ENCODE measurements around the gene KRT32. TPM values are rescaled to one million over a fixed set of nuclear protein-coding genes. Genes with fewer than 3 reads are reported as not detected.

The KRT32 gene
- total and polyA plus RNA-seq, 9 of the 15 experiments (the other 6 are each of a cell fraction or from before 2014, with no cell fraction given): not detected

DNA sequence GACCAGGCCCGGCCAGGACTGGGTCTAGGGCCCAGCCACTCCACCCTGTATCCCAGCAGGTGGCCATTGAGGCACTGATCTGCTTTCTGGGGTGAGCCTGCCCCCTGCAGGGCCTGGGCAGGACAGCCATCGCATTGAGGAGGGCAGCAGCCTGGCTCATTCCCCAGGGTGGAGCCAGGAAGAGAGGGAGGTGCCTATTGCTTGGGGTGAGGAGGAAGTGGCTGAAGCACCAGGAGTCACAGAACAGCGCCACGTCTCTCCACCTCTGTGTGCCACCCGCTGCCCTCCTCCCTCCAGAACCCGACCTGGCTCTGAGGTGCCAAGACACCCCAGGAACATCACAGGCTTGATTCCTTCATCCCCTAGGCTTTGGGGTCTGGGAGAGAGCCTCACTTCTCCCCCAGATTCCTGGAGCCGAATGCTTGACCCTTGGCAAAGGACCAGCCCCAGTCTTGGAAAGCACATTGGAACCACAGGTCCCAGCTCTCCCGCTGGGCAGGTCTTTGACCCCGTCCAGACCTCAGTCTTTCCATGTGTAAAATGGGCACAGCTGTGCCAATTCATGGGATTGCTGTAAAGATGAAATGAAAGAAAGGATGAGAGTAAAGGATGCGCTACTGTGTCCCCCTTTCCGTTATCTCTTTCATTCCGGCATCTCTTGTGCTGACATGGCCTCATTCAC, 29.8 kb upstream of the KRT32 start (continued):
- TF ChIP-seq ZKSCAN3 (CRISPR knock-in tag; IDR thresholded peaks at IDR 0.05) (no peak), ELF4 (CRISPR knock-in tag; IDR thresholded peaks at IDR 0.05) (no peak), EP300 (IDR thresholded peaks at IDR 0.05; ENCODE audit: low read length) (no peak), EHMT2 (IDR thresholded peaks at IDR 0.05) (no peak), ZNF77 (CRISPR knock-in tag; IDR thresholded peaks at IDR 0.05) (no peak), PRPF4 (IDR thresholded peaks at IDR 0.05; ENCODE audit: insufficient read depth, low read depth, low read length, poor library complexity, severe bottlenecking) (no peak), PCBP1 (IDR thresholded peaks at IDR 0.05; ENCODE audit: low read depth, low read length, poor library complexity, severe bottlenecking) (no peak), KAT7 (CRISPR knock-in tag; IDR thresholded peaks at IDR 0.05; ENCODE audit: borderline replicate concordance) (no peak), CTBP1 (IDR thresholded peaks at IDR 0.05; ENCODE audit: borderline replicate concordance) (peak; percentile 88), ZBTB1 (CRISPR knock-in tag; IDR thresholded peaks at IDR 0.05; ENCODE audit: borderline replicate concordance, low read depth) (no peak), ZNF445 (CRISPR knock-in tag; IDR thresholded peaks at IDR 0.05; ENCODE audit: low read depth) (no peak), ARID4B (CRISPR knock-in tag; IDR thresholded peaks at IDR 0.05) (no peak), KDM1A (IDR thresholded peaks at IDR 0.05) (peak; percentile 81 to 91), SP1 (CRISPR knock-in tag; IDR thresholded peaks at IDR 0.05) (no peak), CUX1 (CRISPR knock-in tag; IDR thresholded peaks at IDR 0.05) (no peak), MAFF (IDR thresholded peaks at IDR 0.05; ENCODE audit: low read length) (no peak)
- TF ChIP-seq, protein P1, sequence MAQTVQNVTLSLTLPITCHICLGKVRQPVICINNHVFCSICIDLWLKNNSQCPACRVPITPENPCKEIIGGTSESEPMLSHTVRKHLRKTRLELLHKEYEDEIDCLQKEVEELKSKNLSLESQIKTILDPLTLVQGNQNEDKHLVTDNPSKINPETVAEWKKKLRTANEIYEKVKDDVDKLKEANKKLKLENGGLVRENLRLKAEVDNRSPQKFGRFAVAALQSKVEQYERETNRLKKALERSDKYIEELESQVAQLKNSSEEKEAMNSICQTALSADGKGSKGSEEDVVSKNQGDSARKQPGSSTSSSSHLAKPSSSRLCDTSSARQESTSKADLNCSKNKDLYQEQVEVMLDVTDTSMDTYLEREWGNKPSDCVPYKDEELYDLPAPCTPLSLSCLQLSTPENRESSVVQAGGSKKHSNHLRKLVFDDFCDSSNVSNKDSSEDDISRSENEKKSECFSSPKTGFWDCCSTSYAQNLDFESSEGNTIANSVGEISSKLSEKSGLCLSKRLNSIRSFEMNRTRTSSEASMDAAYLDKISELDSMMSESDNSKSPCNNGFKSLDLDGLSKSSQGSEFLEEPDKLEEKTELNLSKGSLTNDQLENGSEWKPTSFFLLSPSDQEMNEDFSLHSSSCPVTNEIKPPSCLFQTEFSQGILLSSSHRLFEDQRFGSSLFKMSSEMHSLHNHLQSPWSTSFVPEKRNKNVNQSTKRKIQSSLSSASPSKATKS (CRISPR knock-in tag; IDR thresholded peaks at IDR 0.05): no peak
